CD4-positive, alpha-beta memory T cell (primary cell): ENCODE measurements around the gene MPP3. TPM values are rescaled to one million over a fixed set of nuclear protein-coding genes. Genes with fewer than 3 reads are reported as not detected.

Source experiments
- CTCF ChIA-PET: fragments of 350-600 bp; sonication (Branson Sonifier 250); formaldehyde crosslinking; loops from one replicate; lab custom pipeline; 2021; ENCODE audit warnings: inconsistent platforms; ENCODE audit not compliant: partially characterized antibody; lab: Charles Lee
- POLR2A ChIA-PET: fragments of 350-600 bp; sonication (Branson Sonifier 250); formaldehyde crosslinking; loops from one replicate; lab custom pipeline; 2021; ENCODE audit not compliant: partially characterized antibody; lab: Charles Lee
- DNase-seq, 5 donors: peaks; one replicate each; pipeline versions ENCODE4 v3.0.0 to v3.0.0-alpha.2; 2020 to 2022; ENCODE audit warnings: mixed read lengths in 1 of 5
- H3K27ac ChIP-seq: one replicate; pipeline ENCODE4 v1.7.0; 2013; ENCODE audit warnings: low read depth, low read length
- H3K27me3 ChIP-seq: 2 replicates; pipeline ENCODE4 v1.7.0; 2013; ENCODE audit warnings: mild to moderate bottlenecking, low read length, moderate library complexity; ENCODE audit not compliant: insufficient read depth
- H3K36me3 ChIP-seq: 2 replicates; pipeline ENCODE4 v1.7.0; 2013; ENCODE audit warnings: mild to moderate bottlenecking, low read length, moderate library complexity; ENCODE audit not compliant: insufficient read depth
- H3K4me1 ChIP-seq: 2 replicates; pipeline ENCODE4 v1.7.0; 2013; ENCODE audit warnings: mild to moderate bottlenecking, low read length, moderate library complexity; ENCODE audit not compliant: insufficient read depth
- H3K4me3 ChIP-seq, 2 donors: one replicate each; pipeline ENCODE4 v1.7.0; 2013; ENCODE audit warnings: low read length in 2 of 2, mild to moderate bottlenecking in 1 of 2
- H3K9me3 ChIP-seq, 2 donors: one replicate each; pipeline ENCODE4 v1.7.0; 2013; ENCODE audit warnings: low read length in 2 of 2, control low read depth in 1 of 2; ENCODE audit not compliant: control insufficient read depth in 1 of 2
- H3K27ac Mint-ChIP-seq, 7 donors: one replicate each; pipeline ENCODE4 v1.8.0; 2020 to 2021; ENCODE audit warnings: mixed read lengths in 7 of 7, mild to moderate bottlenecking in 6 of 7, inconsistent platforms in 3 of 7, moderate library complexity in 3 of 7
- H3K27me3 Mint-ChIP-seq, 2 donors: one replicate each; pipeline ENCODE4 v1.8.0; 2020 to 2021; ENCODE audit warnings: mixed read lengths in 2 of 2
- H3K36me3 Mint-ChIP-seq, 2 donors: one replicate each; pipeline ENCODE4 v1.8.0; 2020 to 2021; ENCODE audit warnings: mixed read lengths in 2 of 2, inconsistent platforms in 1 of 2, mild to moderate bottlenecking in 1 of 2
- H3K4me1 Mint-ChIP-seq, 4 donors: one replicate each; pipeline ENCODE4 v1.8.0; 2020 to 2021; ENCODE audit warnings: mixed read lengths in 4 of 4, mild to moderate bottlenecking in 1 of 4
- H3K4me3 Mint-ChIP-seq, 8 donors: one replicate each; pipeline ENCODE4 v1.8.0; 2020 to 2021; ENCODE audit warnings: mixed read lengths in 8 of 8, mild to moderate bottlenecking in 7 of 8, moderate library complexity in 6 of 8, inconsistent platforms in 3 of 8
- H3K9me3 Mint-ChIP-seq, 8 donors: one replicate each; pipeline ENCODE4 v1.8.0; 2020 to 2021; ENCODE audit warnings: mixed read lengths in 8 of 8, mild to moderate bottlenecking in 5 of 8, inconsistent platforms in 3 of 8, moderate library complexity in 1 of 8
- intact Hi-C: fragments of 100-400 bp; cut with micrococcal nuclease; formaldehyde crosslinking; loops from one replicate; pipeline ENCODE4 v1.15.1; 2023
- polyA plus RNA-seq, 2 donors: library from polyadenylated mRNA; unstranded; fragments of 300-500 nt; fragmentation: Illumina TruSeq; gene quantifications; one replicate each; pipeline ENCODE4 v1.2.3, GENCODE V29; 2021
- total RNA-seq, 2 experiments: library from RNA; stranded (reverse); gene quantifications; one replicate each; pipeline ENCODE4 v1.2.3, GENCODE V29; 2021

The MPP3 gene
- total RNA-seq (under 1 TPM in 1 of 2 experiments, not detected in 1; 0.32 TPM), polyA plus RNA-seq (under 1 TPM in 1 of 2 donors, not detected in 1; 0.30 TPM)

- intact Hi-C loops = no loop called here
- H3K4me3 ChIP-seq = peak within 1 kb of the TSS in 1 of 2 donors; percentile 54
- ChIA-PET POLR2A (no interaction called here), CTCF (no interaction called here)
- Mint-ChIP-seq H3K27me3 (peaks cover 13 to 26% of the 10 kb centered on the region in 2 donors), H3K9me3 (no peaks in the 10 kb centered on the region), H3K36me3 (no peaks in the 10 kb centered on the region), H3K4me3 (peak within 1 kb of the TSS; percentile 79 to 89 (median 84)), H3K27ac (peak within 1 kb of the TSS in 5 of 7 donors; percentile 10 to 62 (median 53)), H3K4me1 (peaks cover 5 to 27% (median 17%) of the 10 kb centered on the region in 4 donors)
- H3K4me1 ChIP-seq = peaks cover 13% of the 10 kb centered on the region
- DNase-seq = peak in 4 of 5 donors; percentile 47 to 57 (median 48)
- H3K9me3 ChIP-seq = no peaks in the 10 kb centered on the region
- no peaks in the 10 kb centered on the region for H3K36me3 ChIP-seq
- H3K27ac ChIP-seq = no peak within 1 kb of the TSS
- peaks cover 13% of the 10 kb centered on the region for H3K27me3 ChIP-seq
Measured at GRCh38 chr17:43832976-43833829, at the start of gene MPP3. TSS of gene MPP3 (minus strand) at chr17:43833146. CDS start at chr17:43831906, 1,240 bp downstream.

- ChIA-PET POLR2A (no interaction called here), CTCF (interaction anchor here (1.0 to 5.4 kb wide), 3 partner anchors 12 to 113 kb away, joined by 3 to 33 read pairs (median 33); no protein-coding TSS in a partner anchor)
- intact Hi-C loops = no loop called here
- Mint-ChIP-seq H3K4me3 (peak overlapping the region in 1 of 8 donors; percentile 63), H3K27me3 (peaks cover 3 to 5% of the 10 kb centered on the region in 2 donors), H3K36me3 (no peaks in the 10 kb centered on the region), H3K4me1 (peaks cover 0 to 4% (median 0%) of the 10 kb centered on the region in 4 donors), H3K27ac (no peak overlapping the region), H3K9me3 (no peaks in the 10 kb centered on the region)
- no peaks in the 10 kb centered on the region for H3K9me3 ChIP-seq
- DNase-seq = no peak
- no peak overlapping the region for H3K4me3 ChIP-seq
- no peaks in the 10 kb centered on the region for H3K4me1 ChIP-seq
- H3K27me3 ChIP-seq = no peaks in the 10 kb centered on the region
- H3K27ac ChIP-seq = no peak overlapping the region
- no peaks in the 10 kb centered on the region for H3K36me3 ChIP-seq
Measured at GRCh38 chr17:43881758-43882505, 49.0 kb upstream of the MPP3 start.

GRCh38 chr17:43881181-43881580 is 48.2 kb upstream of the MPP3 start:
- H3K9me3 ChIP-seq = no peaks in the 10 kb centered on the region
- Mint-ChIP-seq H3K4me1 (peaks cover 0 to 4% (median 0%) of the 10 kb centered on the region in 4 donors), H3K27ac (no peak overlapping the region), H3K27me3 (peaks cover 1 to 3% of the 10 kb centered on the region in 2 donors), H3K36me3 (no peaks in the 10 kb centered on the region), H3K9me3 (no peaks in the 10 kb centered on the region), H3K4me3 (no peak overlapping the region)
- H3K27me3 ChIP-seq = no peaks in the 10 kb centered on the region
- POLR2A ChIA-PET = no interaction called here
- DNase-seq = no peak
- no peaks in the 10 kb centered on the region for H3K36me3 ChIP-seq
- no peaks in the 10 kb centered on the region for H3K4me1 ChIP-seq
- no peak overlapping the region for H3K4me3 ChIP-seq
- CTCF ChIA-PET = interaction anchor here (1.1 to 5.4 kb wide), 7 partner anchors 8 to 287 kb away, joined by 4 to 37 read pairs (median 33); no protein-coding TSS in a partner anchor
- intact Hi-C loops = no loop called here
- no peak overlapping the region for H3K27ac ChIP-seq

- Histone ChIP-seq H3K36me3 (no peaks in the 10 kb centered on the region), H3K27me3 (no peaks in the 10 kb centered on the region), H3K27ac (no peak overlapping the region), H3K9me3 (no peaks in the 10 kb centered on the region), H3K4me1 (no peaks in the 10 kb centered on the region), H3K4me3 (no peak overlapping the region)
- intact Hi-C loops = no loop called here
- Mint-ChIP-seq H3K4me3 (no peak overlapping the region), H3K27ac (no peak overlapping the region), H3K9me3 (no peaks in the 10 kb centered on the region), H3K36me3 (no peaks in the 10 kb centered on the region), H3K4me1 (peaks cover 0 to 4% (median 0%) of the 10 kb centered on the region in 4 donors), H3K27me3 (peaks cover 1 to 3% of the 10 kb centered on the region in 2 donors)
- peak in 4 of 5 donors; percentile 33 to 57 (median 37) for DNase-seq
- ChIA-PET POLR2A (no interaction called here), CTCF (interaction anchor here (0.8 to 5.4 kb wide), 9 partner anchors 9 to 288 kb away, joined by 3 to 37 read pairs (median 5); no protein-coding TSS in a partner anchor)
Measured at GRCh38 chr17:43880420-43880991, 47.6 kb upstream of the MPP3 start.

- H3K27me3 Mint-ChIP-seq = peaks cover 0 to 1% of the 10 kb centered on the region in 2 donors
- Histone ChIP-seq H3K4me3 (no peak overlapping the region), H3K27ac (no peak overlapping the region), H3K27me3 (no peaks in the 10 kb centered on the region), H3K36me3 (no peaks in the 10 kb centered on the region), H3K4me1 (no peaks in the 10 kb centered on the region), H3K9me3 (no peaks in the 10 kb centered on the region)
- intact Hi-C loops = no loop called here
- peaks cover 0 to 4% (median 0%) of the 10 kb centered on the region in 4 donors for H3K4me1 Mint-ChIP-seq
- H3K4me3 Mint-ChIP-seq = no peak overlapping the region
- ChIA-PET CTCF (interaction anchor here (0.8 to 5.4 kb wide), 10 partner anchors 9 to 288 kb away, joined by 3 to 37 read pairs (median 5); no protein-coding TSS in a partner anchor), POLR2A (no interaction called here)
- DNase-seq = no peak
- H3K27ac Mint-ChIP-seq = no peak overlapping the region
- no peaks in the 10 kb centered on the region for H3K9me3 Mint-ChIP-seq
- H3K36me3 Mint-ChIP-seq = no peaks in the 10 kb centered on the region
Measured at GRCh38 chr17:43879723-43880419, 46.9 kb upstream of the MPP3 start.

GRCh38 chr17:43878260-43879175 is 45.6 kb upstream of the MPP3 start:
- Histone ChIP-seq H3K27me3 (no peaks in the 10 kb centered on the region), H3K4me3 (no peak overlapping the region), H3K27ac (no peak overlapping the region), H3K4me1 (no peaks in the 10 kb centered on the region), H3K9me3 (no peaks in the 10 kb centered on the region), H3K36me3 (no peaks in the 10 kb centered on the region)
- H3K27ac Mint-ChIP-seq = no peak overlapping the region
- peak in 4 of 5 donors; percentile 35 to 55 (median 45) for DNase-seq
- POLR2A ChIA-PET = interaction anchor here (0.5 kb wide), 1 partner anchor 72 kb away, joined by 3 read pairs; no protein-coding TSS in a partner anchor
- no peaks in the 10 kb centered on the region for H3K36me3 Mint-ChIP-seq
- H3K4me1 Mint-ChIP-seq = peaks cover 0 to 4% (median 0%) of the 10 kb centered on the region in 4 donors
- H3K4me3 Mint-ChIP-seq = peak overlapping the region in 1 of 8 donors; percentile 43
- intact Hi-C loops = loop anchor here (1.0 kb wide), 2 partner anchors 117 to 163 kb away; no protein-coding TSS in a partner anchor
- no peaks in the 10 kb centered on the region for H3K9me3 Mint-ChIP-seq
- H3K27me3 Mint-ChIP-seq = peaks cover 0 to 2% of the 10 kb centered on the region in 2 donors
- CTCF ChIA-PET = interaction anchor here (0.7 to 5.4 kb wide), 24 partner anchors 10 to 290 kb away, joined by 3 to 37 read pairs (median 5); partner anchors contain the start of genes CD300LG and PPY
